Neural cell (in vitro differentiated cells): ENCODE data around the gene ZCWPW1. TPM values are rescaled to one million over a fixed set of nuclear protein-coding genes. Genes with fewer than 3 reads are reported as not detected.
"Not testable (repeated sequence)": the region's sequence is repeated elsewhere in the genome, so short reads cannot be mapped to it uniquely, and the experiment has no call there.

Source experiments
- H2AFZ ChIP-seq: fragments of 200-600, 300-800 bp; sonication (generic), shearing (Covaris generic); 2 replicates; pipeline ENCODE4 v1.6.0; 2014; ENCODE audit warnings: low read depth, mild to moderate bottlenecking, antibody characterized with exemption, low read length, moderate library complexity
- H3F3A ChIP-seq: fragments of 200-600 bp; shearing (Covaris generic); 2 replicates; pipeline ENCODE4 v1.6.1; 2016; ENCODE audit warnings: mild to moderate bottlenecking, moderate library complexity, mixed read lengths, antibody characterized with exemption, low read length; ENCODE audit not compliant: insufficient read depth, poor library complexity, severe bottlenecking
- H3K27ac ChIP-seq: fragments of 200-600, 300-800 bp; sonication (generic), shearing (Covaris generic); 2 replicates; pipeline ENCODE4 v1.5.1; 2014; ENCODE audit warnings: mild to moderate bottlenecking, low read length, moderate library complexity
- H3K27me3 ChIP-seq: fragments of 300-800, 200-600 bp; sonication (generic), shearing (Covaris generic); 2 replicates; pipeline ENCODE4 v1.6.0; 2014; ENCODE audit warnings: mild to moderate bottlenecking, low read depth, low read length, moderate library complexity; ENCODE audit not compliant: insufficient read depth
- H3K36me3 ChIP-seq: fragments of 300-800, 200-600 bp; sonication (generic), shearing (Covaris generic); 2 replicates; pipeline ENCODE4 v1.5.1; 2014; ENCODE audit warnings: mild to moderate bottlenecking, antibody characterized with exemption, low read length, moderate library complexity; ENCODE audit not compliant: insufficient read depth
- H3K4me2 ChIP-seq: fragments of 300-800, 200-600 bp; sonication (generic), shearing (Covaris generic); 2 replicates; pipeline ENCODE4 v1.6.0; 2014; ENCODE audit warnings: mild to moderate bottlenecking, low read length
- H3K4me3 ChIP-seq: fragments of 300-800, 200-600 bp; sonication (generic), shearing (Covaris generic); 2 replicates; pipeline ENCODE4 v1.5.1; 2014; ENCODE audit warnings: mild to moderate bottlenecking, low read length, moderate library complexity
- H3K79me2 ChIP-seq: fragments of 200-600 bp; shearing (Covaris generic); replicated peaks from 2 replicates; pipeline ENCODE4 v1.6.0; 2014; ENCODE audit warnings: mild to moderate bottlenecking, low read length, moderate library complexity; ENCODE audit not compliant: insufficient read depth
- H3K9ac ChIP-seq: fragments of 300-800, 200-600 bp; sonication (generic), shearing (Covaris generic); 2 replicates; pipeline ENCODE4 v1.6.1; 2016; ENCODE audit warnings: mild to moderate bottlenecking, low read length, mixed read lengths
- H3K9me2 ChIP-seq: fragments of 200-600 bp; shearing (Covaris generic); 2 replicates; pipeline ENCODE4 v1.6.1; 2016; ENCODE audit warnings: mild to moderate bottlenecking, low read length, mixed read lengths; ENCODE audit not compliant: insufficient read depth
- H3K9me3 ChIP-seq: fragments of 200-600, 300-800 bp; sonication (generic), shearing (Covaris generic); 2 replicates; pipeline ENCODE4 v1.6.1; 2016; ENCODE audit warnings: mild to moderate bottlenecking, mixed run types, low read length, moderate library complexity, mixed read lengths
- H4K20me1 ChIP-seq: fragments of 200-600 bp; shearing (Covaris generic); 2 replicates; pipeline ENCODE4 v1.6.1; 2016; ENCODE audit warnings: mild to moderate bottlenecking, mixed run types; ENCODE audit not compliant: insufficient read depth
- CTCF ChIP-seq: fragments of 450-650 bp; IDR thresholded peaks from 2 replicates; pipeline ENCODE4 v1.5.1; 2014; ENCODE audit warnings: antibody characterized with exemption, mild to moderate bottlenecking, moderate library complexity; ENCODE audit not compliant: poor library complexity, severe bottlenecking
- EP300 ChIP-seq: fragments of 450-650 bp; conservative IDR thresholded peaks from 2 replicates; pipeline ENCODE4 v1.6.1; 2014; ENCODE audit warnings: antibody characterized with exemption, mild to moderate bottlenecking, moderate library complexity; ENCODE audit not compliant: poor library complexity, severe bottlenecking
- EZH2 ChIP-seq: fragments of 200-600, 300-800 bp; shearing (Covaris generic), sonication (generic); IDR thresholded peaks from 2 replicates; pipeline ENCODE4 v1.6.1; 2014; ENCODE audit warnings: antibody characterized with exemption, low read length, borderline replicate concordance, mild to moderate bottlenecking; ENCODE audit not compliant: insufficient read depth, poor library complexity, severe bottlenecking
- MXI1 ChIP-seq: fragments of 450-650 bp; conservative IDR thresholded peaks from 2 replicates; pipeline ENCODE4 v1.6.1; 2014; ENCODE audit warnings: antibody characterized with exemption, mild to moderate bottlenecking; ENCODE audit not compliant: poor library complexity, severe bottlenecking
- POLR2AphosphoS5 ChIP-seq: IDR thresholded peaks from 2 replicates; pipeline ENCODE4 v1.6.1; 2012
- RAD21 ChIP-seq: fragments of 450-650 bp; conservative IDR thresholded peaks from 2 replicates; pipeline ENCODE4 v1.6.1; 2014; ENCODE audit warnings: antibody characterized with exemption, mild to moderate bottlenecking, moderate library complexity
- REST ChIP-seq: IDR thresholded peaks from 2 replicates; pipeline ENCODE4 v1.6.1; 2012; ENCODE audit warnings: borderline replicate concordance
- SMC3 ChIP-seq: fragments of 450-650 bp; conservative IDR thresholded peaks from 2 replicates; pipeline ENCODE4 v1.6.1; 2014; ENCODE audit warnings: antibody characterized with exemption, mild to moderate bottlenecking, moderate library complexity; ENCODE audit not compliant: poor library complexity
- TAF1 ChIP-seq: IDR thresholded peaks from 2 replicates; pipeline ENCODE4 v1.6.1; 2012; ENCODE audit warnings: low read depth
- polyA plus RNA-seq: library from polyadenylated mRNA; depleted of rRNA; stranded (reverse); fragments of >200 nt; gene quantifications from 2 replicates; pipeline ENCODE4 v1.2.3, GENCODE V29; 2014

Gene ZCWPW1
- polyA plus RNA-seq, 1 donor from 2014 or later = 6.8 TPM

- no peak overlapping the region for H3K27ac ChIP-seq
- H4K20me1 ChIP-seq = no peaks in the 10 kb centered on the region
- H2AFZ ChIP-seq = no peak overlapping the region
- H3K27me3 ChIP-seq = no peaks in the 10 kb centered on the region
- H3K9ac ChIP-seq = no peak overlapping the region
- TF ChIP-seq POLR2AphosphoS5 (no peak), REST (no peak), CTCF (no peak), EP300 (no peak), TAF1 (no peak), SMC3 (no peak), RAD21 (no peak), EZH2 (no peak), MXI1 (no peak)
- H3K4me2 ChIP-seq = no peak overlapping the region
- no peaks in the 10 kb centered on the region for H3K9me3 ChIP-seq
- H3K9me2 ChIP-seq = no peaks in the 10 kb centered on the region
- no peaks in the 10 kb centered on the region for H3K79me2 ChIP-seq
- H3K4me3 ChIP-seq = no peak overlapping the region
- H3K36me3 ChIP-seq = no peaks in the 10 kb centered on the region
- H3F3A ChIP-seq = no peaks in the 10 kb centered on the region
These were observed 64.0 kb downstream of the ZCWPW1 start for GRCh38 chr7:100364480-100364879.

- not testable (repeated sequence) for H3K4me3 ChIP-seq, H3K27me3 ChIP-seq, H2AFZ ChIP-seq, H3K27ac ChIP-seq, H3K9me3 ChIP-seq, H3K36me3 ChIP-seq, H3K4me2 ChIP-seq, H3K9me2 ChIP-seq, H3K79me2 ChIP-seq, H3K9ac ChIP-seq, H3F3A ChIP-seq, H4K20me1 ChIP-seq
These were observed 64.7 kb downstream of the ZCWPW1 start for GRCh38 chr7:100363797-100364196.

DNA sequence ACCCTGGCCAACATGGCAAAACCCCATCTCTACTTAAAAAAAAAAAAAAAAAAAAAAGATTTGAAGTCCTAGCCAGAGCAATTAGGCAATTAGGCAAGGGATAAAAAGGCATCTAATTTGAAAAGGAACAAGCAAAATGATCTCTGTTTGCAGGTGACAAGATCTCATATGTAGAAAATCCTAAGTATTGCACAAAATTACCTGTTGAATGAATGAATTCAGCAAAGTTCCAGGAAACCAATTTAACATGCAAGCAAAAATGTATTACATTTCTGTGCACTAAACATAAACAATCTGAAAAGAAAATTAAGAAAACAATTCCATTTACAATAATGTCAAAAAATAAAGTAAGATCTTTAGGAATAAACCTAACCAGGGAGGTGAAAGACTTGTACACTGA lies 65.4 kb downstream of the ZCWPW1 start:
- no peak overlapping the region for H2AFZ ChIP-seq
- no peak overlapping the region for H3K9ac ChIP-seq
- no peaks in the 10 kb centered on the region for H3K9me2 ChIP-seq
- H3K4me2 ChIP-seq = no peak overlapping the region
- H4K20me1 ChIP-seq = no peaks in the 10 kb centered on the region
- no peak overlapping the region for H3K4me3 ChIP-seq
- H3F3A ChIP-seq = no peaks in the 10 kb centered on the region
- H3K36me3 ChIP-seq = no peaks in the 10 kb centered on the region
- no peaks in the 10 kb centered on the region for H3K9me3 ChIP-seq
- no peaks in the 10 kb centered on the region for H3K27me3 ChIP-seq
- no peak for TF ChIP-seq RAD21
- TF ChIP-seq SMC3 = no peak
- TF ChIP-seq REST = no peak
- TF ChIP-seq POLR2AphosphoS5 = no peak
- TF ChIP-seq EZH2 = no peak
- TF ChIP-seq CTCF = no peak
- no peak for TF ChIP-seq EP300
- no peak for TF ChIP-seq TAF1
- TF ChIP-seq MXI1 = no peak
- H3K79me2 ChIP-seq = no peaks in the 10 kb centered on the region
- no peak overlapping the region for H3K27ac ChIP-seq
